Measurements from ENCODE around the gene ARHGEF19.

- no peak for TF ChIP-seq CTCF (IDR thresholded peaks at IDR 0.05)
- no peak for TF ChIP-seq POLR2AphosphoS5 (IDR thresholded peaks at IDR 0.05)
- TF ChIP-seq POLR2A (IDR thresholded peaks at IDR 0.05): no peak
Measured at GRCh38 chr1:16224472-16224871, 12.0 kb upstream of the ARHGEF19 start.

Data from stomach (tissue), 4 donors.